GM21390 (cell line): ENCODE data around the gene NABP2.
"Not testable (repeated sequence)": the region's sequence is repeated elsewhere in the genome, so short reads cannot be mapped to it uniquely, and the experiment has no call there.

ENCODE experiments used
- ATAC-seq: cut with Tn5 transposase; IDR thresholded peaks from one replicate; pipeline ENCODE4 v1.9.1; 2021; ENCODE audit not compliant: unreplicated experiment

NABP2 gene

DNA sequence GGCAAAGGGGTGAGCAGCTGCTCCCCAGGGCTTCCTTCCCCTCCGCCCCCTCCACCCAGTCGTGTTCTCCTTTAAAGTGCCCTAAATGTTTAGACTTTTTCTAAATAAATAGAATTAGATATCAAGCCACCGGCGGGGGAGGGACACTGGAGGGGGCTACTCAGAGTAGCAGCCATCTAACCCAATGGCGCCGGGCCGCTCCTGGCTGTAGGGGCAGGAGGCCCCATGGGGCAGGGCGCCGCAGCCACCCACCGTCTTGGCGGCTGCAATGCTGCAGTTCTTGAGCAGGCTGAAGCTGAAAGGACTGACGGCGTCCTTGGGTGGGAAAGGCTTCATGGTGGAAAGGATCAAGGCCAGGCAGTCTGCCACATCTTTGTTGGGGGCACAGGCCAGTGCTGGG is 18.8 kb downstream of the NABP2 start:
- no peak for ATAC-seq

DNA sequence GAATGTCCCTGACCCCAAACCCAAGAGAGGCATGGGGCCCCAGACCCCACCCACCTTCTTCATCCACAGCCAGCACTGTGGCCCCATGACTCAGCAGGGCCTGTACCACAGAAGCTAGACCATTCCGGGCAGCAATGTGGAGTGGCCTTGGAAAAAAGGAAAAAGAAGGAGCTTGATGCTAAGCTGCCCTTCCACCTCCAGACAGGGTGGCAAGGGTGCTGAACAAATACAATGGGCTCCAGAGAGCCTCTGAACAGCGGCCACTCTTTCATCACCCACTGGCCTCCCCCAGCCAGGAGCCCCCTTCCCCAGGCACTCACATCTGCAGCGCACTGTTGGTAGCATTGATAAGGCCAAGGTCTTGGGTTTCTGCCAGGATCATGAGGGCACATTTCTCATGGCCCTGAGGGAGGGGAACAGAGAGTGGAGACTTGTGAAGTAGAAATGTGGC is 19.6 kb downstream of the NABP2 start:
- ATAC-seq = no peak

DNA sequence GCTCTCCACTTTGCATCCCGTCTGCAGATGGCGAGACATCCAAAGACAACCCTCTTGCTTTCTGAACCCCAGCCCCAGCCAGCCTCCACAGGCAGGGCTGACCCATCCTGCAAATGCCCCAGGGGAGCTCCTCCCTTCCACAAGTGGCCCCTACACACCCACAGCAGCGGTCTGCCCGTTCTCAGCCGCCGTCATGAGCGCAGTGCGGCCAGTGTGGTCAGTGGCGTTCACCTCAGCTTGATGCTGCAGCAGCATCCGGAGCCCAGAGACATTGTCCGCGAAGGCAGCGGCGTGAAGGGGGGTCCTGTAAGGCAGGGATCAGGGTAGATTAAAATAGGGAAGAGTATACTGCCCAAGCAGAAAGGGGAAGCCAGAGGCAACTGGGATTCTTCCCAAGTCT is 20.4 kb downstream of the NABP2 start:
- no peak for ATAC-seq

- no peak for ATAC-seq
Measured at GRCh38 chr12:56247923-56248322, 23.8 kb downstream of the NABP2 start.

GRCh38 chr12:56248711-56249110 is 24.6 kb downstream of the NABP2 start:
- no peak for ATAC-seq

GRCh38 chr12:56252649-56253048 is 28.5 kb downstream of the NABP2 start:
- no peak for ATAC-seq

GRCh38 chr12:56253091-56253490 is 28.9 kb downstream of the NABP2 start:
- no peak for ATAC-seq

GRCh38 chr12:56255671-56256070 is 31.5 kb downstream of the NABP2 start:
- ATAC-seq = no peak

GRCh38 chr12:56256326-56256960 is 32.3 kb downstream of the NABP2 start:
- no peak for ATAC-seq

GRCh38 chr12:56257071-56257470 is 32.9 kb downstream of the NABP2 start:
- no peak for ATAC-seq

GRCh38 chr12:56257491-56258067 is 33.4 kb downstream of the NABP2 start:
- ATAC-seq = peak; percentile 15

DNA sequence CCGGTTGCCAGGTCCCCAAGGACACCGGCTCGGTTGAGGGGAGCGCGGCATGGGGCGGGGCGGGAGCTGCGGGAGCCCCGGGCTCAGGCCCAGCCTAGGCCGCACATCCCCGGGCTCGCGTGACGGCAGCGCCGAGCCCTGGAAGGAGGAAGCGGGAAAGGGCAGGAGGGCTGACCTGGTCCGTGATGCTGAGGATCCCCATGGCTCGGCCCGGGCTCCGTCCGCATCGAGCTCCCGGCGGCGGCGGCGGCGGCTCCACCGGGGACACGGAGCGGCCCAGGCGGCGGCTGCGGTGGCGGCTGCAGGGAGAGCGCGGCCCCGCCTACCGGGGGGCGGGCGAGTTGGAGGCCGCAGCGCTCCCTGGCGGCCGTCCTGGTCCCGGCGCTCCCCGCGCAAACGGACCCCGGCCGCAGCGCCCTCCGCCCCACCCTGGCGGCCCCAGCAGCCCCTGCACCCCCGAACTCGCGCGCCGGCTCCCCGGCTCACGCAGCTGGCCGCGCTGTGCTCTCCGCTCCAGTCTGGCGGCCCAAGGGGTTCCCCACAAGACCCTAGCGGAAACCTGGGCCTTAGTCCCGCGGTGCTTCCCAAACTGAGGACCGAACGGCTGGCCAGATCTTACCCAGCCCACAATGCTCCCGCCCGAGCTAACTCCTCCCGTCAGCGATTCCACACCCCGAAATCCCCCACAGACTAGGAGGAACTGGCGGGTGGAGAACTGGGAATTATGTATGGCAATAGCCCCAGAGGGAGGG is 34.1 kb downstream of the NABP2 start, which contains the start of gene ANKRD52:
ANKRD52 (minus strand) TSS at position 317 of the 752 bp plus-strand sequence; CDS start at position 202, 115 bp downstream.
- ATAC-seq = peak; percentile 88

GRCh38 chr12:56258820-56259183 is 34.7 kb downstream of the NABP2 start:
- no peak for ATAC-seq

GRCh38 chr12:56260380-56260779 is 36.2 kb downstream of the NABP2 start:
- ATAC-seq = no peak

DNA sequence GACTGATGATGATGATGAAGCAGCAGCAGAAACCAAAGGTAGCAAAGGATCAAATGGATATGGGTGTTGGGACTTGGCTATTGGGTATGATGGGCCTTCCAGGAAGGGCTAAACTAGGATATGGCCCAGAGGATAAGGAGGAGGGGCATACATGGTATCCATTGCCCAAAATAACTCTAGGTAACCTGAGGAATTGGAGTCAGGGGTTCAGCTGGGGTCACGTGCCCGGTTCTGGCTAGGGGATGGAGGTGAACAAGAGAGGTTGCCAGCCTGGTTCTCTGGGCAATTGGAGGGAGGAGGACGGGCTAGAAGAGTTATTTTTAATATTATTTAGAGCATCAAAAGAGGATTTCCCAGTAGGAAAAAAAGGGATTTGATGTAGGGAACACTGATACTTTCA is 36.8 kb downstream of the NABP2 start:
- ATAC-seq = no peak

GRCh38 chr12:56261503-56262232 is 37.5 kb downstream of the NABP2 start:
- ATAC-seq = no peak

DNA sequence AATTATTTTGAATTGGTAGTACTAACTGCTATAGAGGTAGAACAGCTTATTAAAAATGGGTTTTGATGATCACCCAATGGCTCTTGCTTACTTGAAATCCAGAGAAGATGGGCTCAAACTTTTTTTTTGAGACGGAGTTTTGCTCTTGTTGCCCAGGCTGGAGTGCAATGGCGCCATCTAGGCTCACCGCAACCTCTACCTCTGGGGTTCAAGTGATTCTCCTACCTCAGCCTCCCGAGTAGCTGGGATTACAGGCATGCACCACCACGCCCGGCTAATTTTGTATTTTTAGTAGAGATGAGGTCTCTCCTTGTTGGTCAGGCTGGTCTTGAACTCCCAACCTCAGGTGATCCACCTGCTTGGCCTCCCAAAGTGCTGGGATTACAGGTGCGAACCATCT is 38.8 kb downstream of the NABP2 start:
- ATAC-seq = not testable (repeated sequence)

DNA sequence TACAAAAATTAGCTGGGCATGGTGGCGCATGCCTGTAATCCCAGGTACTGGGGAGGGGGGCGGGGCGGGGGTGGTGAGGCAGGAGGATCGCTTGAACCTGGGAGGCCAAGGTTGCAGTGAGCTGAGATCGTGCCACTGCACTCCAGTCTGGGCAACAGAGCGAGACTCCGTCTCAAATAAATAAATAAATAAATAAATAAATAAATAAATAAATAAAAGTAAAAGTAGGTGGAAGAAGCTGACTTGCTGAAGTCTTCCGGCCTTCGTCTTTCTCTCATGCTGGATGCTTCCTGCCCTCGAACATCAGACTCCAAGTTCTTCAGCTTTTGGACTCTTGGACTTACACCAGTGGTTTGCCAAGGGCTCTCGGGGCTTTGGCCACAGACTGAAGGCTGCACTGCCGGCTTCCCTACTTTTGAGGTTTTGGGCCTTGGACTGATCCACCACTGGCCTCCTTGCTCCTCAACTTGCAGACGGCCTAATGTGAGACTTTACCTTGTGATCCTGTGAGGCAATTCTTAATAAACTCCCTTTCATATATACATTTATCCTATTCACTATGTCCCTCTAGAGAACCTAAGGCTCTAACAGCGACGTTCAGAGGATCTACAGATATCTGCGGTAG is 42.0 kb downstream of the NABP2 start:
- not testable (repeated sequence) for ATAC-seq

DNA sequence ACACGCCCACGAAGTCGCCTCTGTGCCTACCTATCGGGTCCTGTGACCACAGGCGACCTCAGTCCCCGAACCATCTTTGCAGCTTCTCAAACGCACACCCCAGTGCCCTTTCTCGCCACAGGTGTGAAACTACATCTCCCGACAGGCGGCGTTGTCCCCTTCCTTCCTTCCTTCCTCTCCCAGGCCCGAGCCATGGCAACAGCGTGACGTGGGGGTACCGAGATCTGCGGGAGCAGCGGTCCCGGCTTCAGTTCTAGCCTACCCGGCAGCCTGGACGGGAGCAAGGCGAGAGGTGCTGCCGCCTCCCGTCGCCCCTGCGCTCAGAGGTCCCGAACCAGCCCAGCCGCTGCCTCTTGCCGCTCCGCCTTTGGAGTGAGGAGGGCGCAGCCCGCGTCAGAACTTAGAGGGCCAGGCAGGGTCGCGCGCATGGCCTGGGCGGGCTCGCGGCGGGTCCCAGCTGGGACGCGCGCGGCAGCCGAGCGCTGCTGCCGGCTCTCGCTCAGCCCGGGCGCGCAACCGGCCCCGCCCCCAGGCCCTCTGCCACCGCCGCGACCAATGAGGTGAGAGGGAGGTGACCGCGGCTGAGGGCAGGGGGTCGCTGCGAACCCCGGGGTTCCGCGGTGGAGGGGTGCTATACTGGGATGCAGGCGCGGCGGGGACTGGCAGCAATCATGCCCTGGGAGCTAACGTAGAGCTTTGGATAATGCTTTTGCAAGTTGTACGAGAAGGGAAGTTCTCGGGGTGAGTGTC is 42.7 kb downstream of the NABP2 start, which contains the start of gene COQ10A:
COQ10A (plus strand) TSS at position 250 of the 750 bp plus-strand sequence; CDS start at position 427, 177 bp downstream.
- peak; percentile 90 for ATAC-seq

GRCh38 chr12:56267443-56268071 is 43.4 kb downstream of the NABP2 start:
- ATAC-seq = peak; percentile 14
